Spleen (tissue), 7 donors: Measurements from ENCODE around the gene SLC18A3.

Experiments
- CTCF ChIP-seq, 11 experiments: fragments of 200-600 bp in 7 of 11; fragments of 450-650 bp in 4 of 11; sonication (generic) in 4 of 11; IDR thresholded peaks in 8 of 11; conservative IDR thresholded peaks in 3 of 11; 1 replicate in 7 of 11; 2 replicates in 4 of 11; pipeline versions ENCODE4 v1.4.0 to v1.8.0; 2016 to 2021; ENCODE audit warnings: antibody characterized with exemption in 11 of 11, inconsistent platforms in 4 of 11, mild to moderate bottlenecking in 1 of 11
- POLR2A ChIP-seq, 3 donors: fragments of 450-650 bp; IDR thresholded peaks; one replicate each; pipeline ENCODE4 v1.5.1; 2017; ENCODE audit warnings: antibody characterized with exemption in 3 of 3, mild to moderate bottlenecking in 1 of 3
- POLR2AphosphoS5 ChIP-seq, 3 donors: sonication (generic); formaldehyde crosslinking; IDR thresholded peaks; one replicate each; pipeline ENCODE4 v1.5.1; 2017; ENCODE audit warnings: antibody characterized with exemption in 3 of 3
- donor health status: DM: no; HTN: no; CAD: no; lungs with moderate emphysema.
- donor health status: DM: no; HTN: no; CAD: no.
- donor health status: DM: no; HTN: no; CAD: no.

- TF ChIP-seq CTCF (IDR thresholded peaks at IDR 0.05 in 8 of 11, conservative IDR thresholded peaks at IDR 0.05 in 3 of 11) (no peak), POLR2A (IDR thresholded peaks at IDR 0.05) (no peak), POLR2AphosphoS5 (IDR thresholded peaks at IDR 0.05) (no peak)
These were observed 47.5 kb downstream of the SLC18A3 start for GRCh38 chr10:49657606-49658005.
